ENCODE measurements around the gene SLC19A3. TPM values are rescaled to one million over a fixed set of nuclear protein-coding genes. Genes with fewer than 3 reads are reported as not detected.

The SLC19A3 gene
- total RNA-seq, 1 experiment from 2014 or later: not detected

Other genes starting within 250 kb of the SLC19A3 start
- gene AGFG1, start 245.9 kb downstream of the SLC19A3 start, total RNA-seq (2014; rRNA removed; shearing (Covaris generic)): 76.0 and 89.9 TPM in 2 replicates
- gene SCYGR2, start 119.1 kb downstream of the SLC19A3 start, total RNA-seq (2014; rRNA removed; shearing (Covaris generic)): not detected in 2 replicates
- gene SCYGR3, start 103.2 kb downstream of the SLC19A3 start, total RNA-seq (2014; rRNA removed; shearing (Covaris generic)): not detected in 2 replicates
- gene SCYGR4, start 100.5 kb downstream of the SLC19A3 start, total RNA-seq (2014; rRNA removed; shearing (Covaris generic)): not detected in 2 replicates
- gene SCYGR5, start 51.2 kb downstream of the SLC19A3 start, total RNA-seq (2014; rRNA removed; shearing (Covaris generic)): not detected in 2 replicates
- gene SCYGR6, start 6.7 kb upstream of the SLC19A3 start, total RNA-seq (2014; rRNA removed; shearing (Covaris generic)): not detected in 2 replicates
- not detected in 2 replicates for gene SCYGR7, start 10.3 kb upstream of the SLC19A3 start, total RNA-seq (2014; rRNA removed; shearing (Covaris generic))
- gene SCYGR8, start 27.9 kb upstream of the SLC19A3 start, total RNA-seq (2014; rRNA removed; shearing (Covaris generic)): not detected in 2 replicates
- 4.2 and 4.3 TPM in 2 replicates for gene CCL20, start 95.8 kb upstream of the SLC19A3 start, total RNA-seq (2014; rRNA removed; shearing (Covaris generic))
- gene DAW1, start 153.6 kb upstream of the SLC19A3 start, total RNA-seq (2014; rRNA removed; shearing (Covaris generic)): 0.08 TPM in 1 of 2 replicates, not detected in the other

All from SJCRH30 (cell line).